DOHH2 (cell line): ENCODE measurements around the gene CITED4.

Experiments
- H3F3A ChIP-seq: fragments of 200-600 bp; sonication (generic), shearing (Covaris generic); 2 replicates; pipeline ENCODE4 v1.6.0; 2016; ENCODE audit warnings: antibody characterized with exemption, mild to moderate bottlenecking; ENCODE audit not compliant: control insufficient read depth, insufficient read depth
- H3K27ac ChIP-seq: fragments of 200-600 bp; sonication (generic); 2 replicates; pipeline ENCODE4 v1.5.1; 2014; ENCODE audit warnings: low read depth, mild to moderate bottlenecking, low read length, moderate library complexity
- H3K27me3 ChIP-seq: fragments of 200-600 bp; sonication (generic); 2 replicates; pipeline ENCODE4 v1.6.1; 2014; ENCODE audit warnings: mild to moderate bottlenecking, low read length, mixed read lengths; ENCODE audit not compliant: control insufficient read depth
- H3K36me3 ChIP-seq: fragments of 200-600 bp; sonication (generic); 2 replicates; pipeline ENCODE4 v1.6.1; 2014; ENCODE audit warnings: mild to moderate bottlenecking, low read length, moderate library complexity, mixed read lengths; ENCODE audit not compliant: control insufficient read depth
- H3K4me1 ChIP-seq: fragments of 200-600 bp; sonication (generic); 2 replicates; pipeline ENCODE4 v1.6.1; 2014; ENCODE audit warnings: mild to moderate bottlenecking, low read length, mixed read lengths; ENCODE audit not compliant: control insufficient read depth
- H3K4me2 ChIP-seq: fragments of 200-600 bp; sonication (generic); 2 replicates; pipeline ENCODE4 v1.6.0; 2014; ENCODE audit warnings: mild to moderate bottlenecking, low read length, moderate library complexity
- H3K4me3 ChIP-seq: fragments of 200-600 bp; sonication (generic); 2 replicates; pipeline ENCODE4 v1.5.1; 2014; ENCODE audit warnings: mild to moderate bottlenecking, low read length, mixed read lengths
- H3K79me2 ChIP-seq: fragments of 200-600 bp; sonication (generic); 2 replicates; pipeline ENCODE4 v1.6.1; 2014; ENCODE audit warnings: mild to moderate bottlenecking, low read length, mixed read lengths; ENCODE audit not compliant: control insufficient read depth
- H3K9me2 ChIP-seq: fragments of 200-600 bp; sonication (generic); replicated peaks from 2 replicates; pipeline ENCODE4 v1.6.1; 2014; ENCODE audit warnings: mild to moderate bottlenecking, low read length, mixed read lengths; ENCODE audit not compliant: control insufficient read depth
- H3K9me3 ChIP-seq: fragments of 200-600 bp; sonication (generic); 2 replicates; pipeline ENCODE4 v1.6.1; 2014; ENCODE audit warnings: antibody characterized with exemption, low read length, mixed read lengths; ENCODE audit not compliant: control insufficient read depth, insufficient read depth
- H4K20me1 ChIP-seq: fragments of 200-600 bp; sonication (generic); 2 replicates; pipeline ENCODE4 v1.6.0; 2014; ENCODE audit warnings: low read depth, mild to moderate bottlenecking, antibody characterized with exemption, low read length, moderate library complexity; ENCODE audit not compliant: control insufficient read depth, insufficient read depth
- EZH2phosphoT487 ChIP-seq: fragments of 200-600 bp; sonication (generic); IDR thresholded peaks from 2 replicates; pipeline ENCODE4 v1.6.1; 2017; ENCODE audit warnings: borderline replicate concordance, mild to moderate bottlenecking, antibody characterized with exemption, low read length, moderate library complexity, mixed read lengths
- TF ChIP-seq, protein P1 (sequence below): fragments of 200-600 bp; sonication (generic); IDR thresholded peaks from one replicate; pipeline ENCODE4 v1.5.1; 2014; ENCODE audit warnings: antibody characterized with exemption, mild to moderate bottlenecking, low read depth, low read length; ENCODE audit not compliant: poor library complexity, severe bottlenecking

The CITED4 gene

DNA sequence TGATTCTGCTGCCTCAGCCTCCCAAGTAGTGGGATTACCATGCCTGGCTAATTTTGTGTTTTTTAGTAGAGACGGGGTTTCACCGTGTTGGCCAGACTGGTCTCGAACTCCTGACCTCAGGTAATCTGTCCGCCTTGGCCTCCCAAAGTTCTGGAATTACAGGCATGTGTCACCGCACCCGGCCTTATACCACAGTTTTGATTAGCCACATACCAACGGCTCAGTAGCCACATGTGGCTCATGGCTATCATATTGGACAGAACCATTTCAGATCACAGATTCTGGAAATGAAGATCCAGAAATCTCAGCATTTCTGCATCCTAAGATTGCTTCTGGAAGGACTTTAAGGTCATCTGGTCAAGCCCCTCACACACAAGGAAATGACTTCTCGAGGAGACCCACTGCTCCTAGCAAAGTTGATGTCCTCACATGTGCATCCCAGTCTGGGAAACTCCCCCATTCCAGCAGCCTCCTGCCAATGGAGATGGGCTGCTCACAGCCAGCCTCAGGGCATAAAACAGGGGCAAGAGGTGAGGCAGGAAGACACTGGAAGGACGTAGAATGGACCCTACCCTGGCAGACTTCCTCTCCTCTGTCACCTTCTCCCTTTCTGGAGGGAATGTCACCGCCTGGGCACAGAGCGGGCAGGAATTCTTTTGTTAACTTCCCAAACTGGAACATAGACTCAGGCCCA is 17.5 kb upstream of the CITED4 start:
- Histone ChIP-seq H3F3A (no peaks in the 10 kb centered on the region), H3K79me2 (no peaks in the 10 kb centered on the region), H4K20me1 (no peaks in the 10 kb centered on the region), H3K4me2 (no peak overlapping the region), H3K4me3 (no peak overlapping the region), H3K27ac (no peak overlapping the region), H3K36me3 (no peaks in the 10 kb centered on the region), H3K27me3 (peaks cover 3% of the 10 kb centered on the region; the same call in 1 of the 2 replicates), H3K4me1 (no peaks in the 10 kb centered on the region), H3K9me2 (no peaks in the 10 kb centered on the region), H3K9me3 (no peaks in the 10 kb centered on the region)
- TF ChIP-seq EZH2phosphoT487: no peak
- TF ChIP-seq, protein P1, sequence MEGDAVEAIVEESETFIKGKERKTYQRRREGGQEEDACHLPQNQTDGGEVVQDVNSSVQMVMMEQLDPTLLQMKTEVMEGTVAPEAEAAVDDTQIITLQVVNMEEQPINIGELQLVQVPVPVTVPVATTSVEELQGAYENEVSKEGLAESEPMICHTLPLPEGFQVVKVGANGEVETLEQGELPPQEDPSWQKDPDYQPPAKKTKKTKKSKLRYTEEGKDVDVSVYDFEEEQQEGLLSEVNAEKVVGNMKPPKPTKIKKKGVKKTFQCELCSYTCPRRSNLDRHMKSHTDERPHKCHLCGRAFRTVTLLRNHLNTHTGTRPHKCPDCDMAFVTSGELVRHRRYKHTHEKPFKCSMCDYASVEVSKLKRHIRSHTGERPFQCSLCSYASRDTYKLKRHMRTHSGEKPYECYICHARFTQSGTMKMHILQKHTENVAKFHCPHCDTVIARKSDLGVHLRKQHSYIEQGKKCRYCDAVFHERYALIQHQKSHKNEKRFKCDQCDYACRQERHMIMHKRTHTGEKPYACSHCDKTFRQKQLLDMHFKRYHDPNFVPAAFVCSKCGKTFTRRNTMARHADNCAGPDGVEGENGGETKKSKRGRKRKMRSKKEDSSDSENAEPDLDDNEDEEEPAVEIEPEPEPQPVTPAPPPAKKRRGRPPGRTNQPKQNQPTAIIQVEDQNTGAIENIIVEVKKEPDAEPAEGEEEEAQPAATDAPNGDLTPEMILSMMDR: no peak

DNA sequence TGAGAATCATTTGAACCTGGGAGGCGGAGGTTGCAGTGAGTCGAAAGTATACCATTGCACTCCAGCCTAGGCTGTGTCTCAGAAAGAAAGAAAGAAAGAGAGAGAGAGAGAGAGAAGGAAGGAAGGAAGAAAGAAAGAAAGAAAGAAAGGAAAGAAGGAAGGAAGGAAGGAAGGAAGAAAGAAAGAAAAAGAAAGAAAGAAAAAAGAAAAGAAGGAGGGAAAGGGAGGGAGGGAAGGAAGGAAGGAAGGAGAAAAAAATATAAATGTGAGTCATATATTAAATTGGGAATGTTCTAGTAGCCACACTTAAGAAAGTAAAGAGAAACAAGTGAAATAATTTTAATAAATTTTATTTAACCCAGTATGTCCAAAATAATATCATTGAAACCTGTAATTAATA is 16.7 kb upstream of the CITED4 start:
- Histone ChIP-seq H3K9me2 (no peaks in the 10 kb centered on the region), H3K79me2 (no peaks in the 10 kb centered on the region), H3K9me3 (no peaks in the 10 kb centered on the region), H3K4me1 (no peaks in the 10 kb centered on the region), H3K4me2 (no peak overlapping the region), H3K27me3 (peaks cover 4% of the 10 kb centered on the region; the same call in 1 of the 2 replicates), H3F3A (no peaks in the 10 kb centered on the region), H3K4me3 (no peak overlapping the region), H3K27ac (no peak overlapping the region), H3K36me3 (no peaks in the 10 kb centered on the region), H4K20me1 (no peaks in the 10 kb centered on the region)
- TF ChIP-seq, protein P1: no peak
- TF ChIP-seq EZH2phosphoT487: no peak

DNA sequence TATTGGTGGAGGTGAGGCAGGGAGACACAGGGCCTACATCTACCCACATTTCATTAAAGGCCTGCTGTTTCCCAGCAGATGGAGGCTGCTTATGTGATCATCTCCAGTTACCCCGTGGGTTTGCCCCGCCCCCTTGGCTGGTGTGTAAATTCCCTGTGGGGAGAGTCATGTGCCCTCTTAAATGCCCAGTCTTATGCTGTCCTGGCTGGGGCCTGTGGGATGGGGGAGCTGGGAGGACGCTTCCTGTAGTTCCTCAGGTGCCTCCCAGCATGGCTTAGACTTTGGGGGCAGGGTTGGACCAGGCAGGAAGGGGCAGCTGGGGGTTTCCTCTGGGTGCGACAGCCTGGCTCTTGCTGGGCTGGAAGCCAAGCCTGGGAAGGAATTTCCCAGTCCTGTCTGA is 15.5 kb upstream of the CITED4 start:
- Histone ChIP-seq H3K4me2 (no peak overlapping the region), H3K27ac (no peak overlapping the region), H3K27me3 (peaks cover 8% of the 10 kb centered on the region; the same call in 1 of the 2 replicates), H3F3A (no peaks in the 10 kb centered on the region), H3K9me3 (no peaks in the 10 kb centered on the region), H4K20me1 (no peaks in the 10 kb centered on the region), H3K4me1 (no peaks in the 10 kb centered on the region), H3K79me2 (no peaks in the 10 kb centered on the region), H3K4me3 (no peak overlapping the region), H3K36me3 (no peaks in the 10 kb centered on the region), H3K9me2 (no peaks in the 10 kb centered on the region)
- TF ChIP-seq EZH2phosphoT487: no peak
- TF ChIP-seq, protein P1: no peak
